ENCODE results near the gene LIPE. TPM values are rescaled to one million over a fixed set of nuclear protein-coding genes. Genes with fewer than 3 reads are reported as not detected.

Gene LIPE
- total RNA-seq, 2 experiments from 2014 or later: 27.6 to 28.8 TPM

Other genes with a start within 250 kb of the LIPE start
- gene DEDD2, start 209.7 kb downstream of the LIPE start, total RNA-seq: 10 to 100 TPM; 27.4 to 28.6 TPM
- gene ZNF526, start 207.1 kb downstream of the LIPE start, total RNA-seq: 10 to 100 TPM; 17.9 to 18.0 TPM
- gene GSK3A, start 184.8 kb downstream of the LIPE start, total RNA-seq: 10 to 100 TPM; 50.3 to 50.8 TPM
- 10 to 100 TPM; 70.0 to 70.8 TPM for gene ERF, start 172.3 kb downstream of the LIPE start, total RNA-seq
- gene CIC, start 158.1 kb downstream of the LIPE start, total RNA-seq: 10 to 100 TPM; 49.5 to 51.7 TPM
- 1 to 10 TPM; 1.1 to 1.2 TPM for gene PRR19, start 125.3 kb downstream of the LIPE start, total RNA-seq
- 10 to 100 TPM; 43.1 to 48.5 TPM for gene PAFAH1B3, start 124.8 kb downstream of the LIPE start, total RNA-seq
- gene TMEM145, start 114.1 kb downstream of the LIPE start, total RNA-seq: 1 to 10 TPM in 1 of 2 experiments, under 1 TPM in 1; 0.34 to 1.0 TPM
- 10 to 100 TPM in 1 of 2 experiments, 1 to 10 TPM in 1; 9.0 to 10.4 TPM for gene MEGF8, start 101.8 kb downstream of the LIPE start, total RNA-seq
- gene CNFN, start 37.1 kb downstream of the LIPE start, total RNA-seq: not detected
- not detected for gene CXCL17, start 15.6 kb upstream of the LIPE start, total RNA-seq
- 1 to 10 TPM in 1 of 2 experiments, under 1 TPM in 1; 0.55 to 1.2 TPM for gene CEACAM1, start 101.1 kb upstream of the LIPE start, total RNA-seq
- not detected for gene CEACAM8, start 167.5 kb upstream of the LIPE start, total RNA-seq

Data from activated CD8-positive, alpha-beta memory T cell treated with anti-CD3 and anti-CD28 coated beads for 36 hours (primary cell).